Spleen (tissue), 7 donors: ENCODE measurements around the gene LRMDA.

Experiments
- POLR2A ChIP-seq, 3 donors: fragments of 450-650 bp; IDR thresholded peaks; one replicate each; pipeline ENCODE4 v1.5.1; 2017; ENCODE audit warnings: antibody characterized with exemption in 3 of 3, mild to moderate bottlenecking in 1 of 3
- TF ChIP-seq, protein P1 (sequence below), 11 experiments: fragments of 200-600 bp in 7 of 11; fragments of 450-650 bp in 4 of 11; sonication (generic) in 4 of 11; IDR thresholded peaks in 8 of 11; conservative IDR thresholded peaks in 3 of 11; 1 replicate in 7 of 11; 2 replicates in 4 of 11; pipeline versions ENCODE4 v1.4.0 to v1.8.0; 2016 to 2021; ENCODE audit warnings: antibody characterized with exemption in 11 of 11, inconsistent platforms in 4 of 11, mild to moderate bottlenecking in 1 of 11
- donor health status: DM: no; HTN: no; CAD: no; lungs with moderate emphysema.
- donor health status: DM: no; HTN: no; CAD: no.
- donor health status: DM: no; HTN: no; CAD: no.

GRCh38 chr10:75592151-75592787 lies 160.8 kb downstream of the LRMDA start:
- TF ChIP-seq POLR2A (IDR thresholded peaks at IDR 0.05): no peak
- TF ChIP-seq, protein P1, sequence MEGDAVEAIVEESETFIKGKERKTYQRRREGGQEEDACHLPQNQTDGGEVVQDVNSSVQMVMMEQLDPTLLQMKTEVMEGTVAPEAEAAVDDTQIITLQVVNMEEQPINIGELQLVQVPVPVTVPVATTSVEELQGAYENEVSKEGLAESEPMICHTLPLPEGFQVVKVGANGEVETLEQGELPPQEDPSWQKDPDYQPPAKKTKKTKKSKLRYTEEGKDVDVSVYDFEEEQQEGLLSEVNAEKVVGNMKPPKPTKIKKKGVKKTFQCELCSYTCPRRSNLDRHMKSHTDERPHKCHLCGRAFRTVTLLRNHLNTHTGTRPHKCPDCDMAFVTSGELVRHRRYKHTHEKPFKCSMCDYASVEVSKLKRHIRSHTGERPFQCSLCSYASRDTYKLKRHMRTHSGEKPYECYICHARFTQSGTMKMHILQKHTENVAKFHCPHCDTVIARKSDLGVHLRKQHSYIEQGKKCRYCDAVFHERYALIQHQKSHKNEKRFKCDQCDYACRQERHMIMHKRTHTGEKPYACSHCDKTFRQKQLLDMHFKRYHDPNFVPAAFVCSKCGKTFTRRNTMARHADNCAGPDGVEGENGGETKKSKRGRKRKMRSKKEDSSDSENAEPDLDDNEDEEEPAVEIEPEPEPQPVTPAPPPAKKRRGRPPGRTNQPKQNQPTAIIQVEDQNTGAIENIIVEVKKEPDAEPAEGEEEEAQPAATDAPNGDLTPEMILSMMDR (IDR thresholded peaks at IDR 0.05 in 8 of 11, conservative IDR thresholded peaks at IDR 0.05 in 3 of 11): no peak
